HFFc6 (cell line): ENCODE data around the gene FARP1. TPM values are rescaled to one million over a fixed set of nuclear protein-coding genes. Genes with fewer than 3 reads are reported as not detected.

Source experiments
- DNase-seq: peaks from one replicate; pipeline ENCODE4 v3.0.0-alpha.2; 2018
- H3K27ac Mint-ChIP-seq: 2 replicates; pipeline ENCODE4 v1.8.0; 2020; ENCODE audit warnings: mild to moderate bottlenecking, mixed read lengths
- H3K27me3 Mint-ChIP-seq: 2 replicates; pipeline ENCODE4 v1.8.0; 2021; ENCODE audit warnings: mild to moderate bottlenecking, moderate library complexity, mixed read lengths; ENCODE audit not compliant: insufficient read depth
- H3K36me3 Mint-ChIP-seq: 2 replicates; pipeline ENCODE4 v1.8.0; 2021; ENCODE audit warnings: low read depth, mixed read lengths
- H3K4me1 Mint-ChIP-seq: 2 replicates; pipeline ENCODE4 v1.8.0; 2020; ENCODE audit warnings: low read depth, mixed read lengths
- H3K4me3 Mint-ChIP-seq: 2 replicates; pipeline ENCODE4 v1.8.0; 2020; ENCODE audit warnings: mild to moderate bottlenecking, moderate library complexity, mixed read lengths
- H3K9me3 Mint-ChIP-seq: 2 replicates; pipeline ENCODE4 v1.8.0; 2020; ENCODE audit warnings: mild to moderate bottlenecking, mixed read lengths
- CTCF ChIP-seq: fragments of 200-600 bp; sonication (generic); IDR thresholded peaks from 2 replicates; pipeline ENCODE4 v1.5.0; 2021; ENCODE audit warnings: antibody characterized with exemption, mild to moderate bottlenecking
- total RNA-seq, 6 experiments: library from RNA; stranded (reverse); fragmentation: NEBNext Ultra II Directional; extraction: Animal tissue kit (Norgen Biotek cat#: 25700); gene quantifications; 2 replicates in 1 of 6; 3 replicates in 5 of 6; pipeline ENCODE4 v1.2.3, GENCODE V29; 2021

Gene FARP1
- total RNA-seq, 6 experiments from 2014 or later, result 140 to 181 (median 150) TPM

GRCh38 chr13:98318263-98318878, 175.5 kb downstream of the FARP1 start:
- peaks cover 23% of the 10 kb centered on the region for H3K36me3 Mint-ChIP-seq
- H3K4me1 Mint-ChIP-seq, result peaks cover 16% of the 10 kb centered on the region
- no peak overlapping the region for H3K4me3 Mint-ChIP-seq
- peaks cover 1% of the 10 kb centered on the region; the same call in 1 of the 2 replicates for H3K27me3 Mint-ChIP-seq
- no peak for DNase-seq
- no peak for TF ChIP-seq CTCF
- no peaks in the 10 kb centered on the region for H3K9me3 Mint-ChIP-seq
- no peak overlapping the region for H3K27ac Mint-ChIP-seq

DNA sequence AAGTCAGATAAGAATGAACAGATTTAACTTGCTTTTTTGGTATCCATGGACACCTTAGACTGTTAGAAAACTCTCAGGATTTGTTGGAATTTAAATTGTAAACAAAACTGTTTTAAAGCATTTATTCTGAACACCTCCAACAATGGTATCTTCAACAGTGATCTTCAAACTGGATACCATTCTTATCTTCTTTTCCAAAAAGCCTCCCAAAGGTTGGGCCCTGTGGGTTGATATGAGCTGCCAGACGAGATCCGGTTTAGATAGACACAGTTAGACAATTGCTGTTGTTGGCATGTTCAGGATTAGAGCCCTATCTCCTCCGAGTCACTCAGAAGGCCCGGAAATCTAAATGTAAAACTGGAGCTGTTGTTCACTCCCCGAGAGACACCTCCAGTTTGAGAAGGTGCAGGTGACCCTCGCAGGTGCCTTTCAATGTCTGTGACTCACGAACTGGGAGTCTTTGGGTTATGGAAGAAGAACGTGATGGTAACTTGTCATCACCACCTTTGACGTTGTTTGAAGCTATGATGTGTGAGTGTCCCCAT, 177.7 kb downstream of the FARP1 start:
- no peak overlapping the region for H3K4me3 Mint-ChIP-seq
- TF ChIP-seq CTCF, result no peak
- peaks cover 34% of the 10 kb centered on the region for H3K4me1 Mint-ChIP-seq
- H3K27me3 Mint-ChIP-seq, result peaks cover 1% of the 10 kb centered on the region; the same call in 1 of the 2 replicates
- DNase-seq, result no peak
- no peak overlapping the region for H3K27ac Mint-ChIP-seq
- H3K36me3 Mint-ChIP-seq, result peaks cover 34% of the 10 kb centered on the region
- H3K9me3 Mint-ChIP-seq, result no peaks in the 10 kb centered on the region

DNA sequence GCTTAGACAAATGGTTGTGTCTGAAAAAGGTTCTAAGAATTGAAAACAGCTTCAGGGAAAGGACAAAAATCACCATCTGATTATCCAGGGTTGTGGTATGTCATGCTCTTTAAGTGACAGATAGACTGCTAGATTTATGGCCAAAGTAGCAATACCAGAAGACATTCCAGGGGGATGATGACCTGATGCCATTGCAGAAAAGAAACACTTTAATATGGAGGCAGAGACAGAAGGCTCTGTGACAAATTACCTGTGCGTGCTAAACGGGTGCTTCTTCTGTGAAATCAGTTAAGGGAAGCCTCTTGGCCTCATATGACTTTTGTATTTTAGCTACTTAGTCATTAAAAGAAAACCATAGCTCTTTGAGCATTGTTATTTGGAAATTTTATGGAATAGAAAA, 178.5 kb downstream of the FARP1 start:
- Mint-ChIP-seq H3K4me3 (no peak overlapping the region), H3K36me3 (peaks cover 30% of the 10 kb centered on the region), H3K4me1 (peaks cover 42% of the 10 kb centered on the region), H3K27ac (no peak overlapping the region), H3K9me3 (no peaks in the 10 kb centered on the region), H3K27me3 (peaks cover 1% of the 10 kb centered on the region)
- no peak for TF ChIP-seq CTCF
- DNase-seq, result no peak

DNA sequence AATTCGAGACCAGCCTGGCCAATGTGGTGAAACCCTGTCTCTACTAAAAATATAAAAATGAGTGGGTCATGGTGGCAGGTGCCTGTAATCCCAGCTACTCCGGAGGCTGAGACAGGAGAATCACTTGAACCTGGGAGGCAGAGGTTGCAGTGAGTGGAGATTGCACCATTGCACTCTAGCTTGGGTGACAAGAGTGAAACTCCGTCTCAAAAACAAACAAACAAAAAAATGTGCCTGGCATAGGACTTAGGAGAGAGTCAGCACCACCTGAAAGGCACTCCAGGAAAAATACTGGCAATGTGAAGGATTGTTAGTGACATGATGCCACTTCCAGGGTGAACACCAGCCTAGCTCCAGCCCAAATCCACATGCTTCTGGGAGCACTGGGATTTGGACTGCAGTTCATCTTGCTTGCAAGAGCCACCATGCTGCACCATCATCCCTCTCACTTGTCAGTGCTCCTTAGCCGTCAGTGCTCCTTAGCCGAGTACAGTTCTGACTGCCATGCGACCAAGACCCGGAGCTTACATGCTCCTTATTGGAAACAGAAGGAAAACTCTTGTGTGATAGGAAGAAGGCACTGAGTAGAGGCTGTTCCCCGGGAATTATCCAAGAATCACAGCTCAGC, 179.3 kb downstream of the FARP1 start:
- no peak for DNase-seq
- peaks cover 50% of the 10 kb centered on the region for H3K4me1 Mint-ChIP-seq
- no peak overlapping the region for H3K4me3 Mint-ChIP-seq
- no peaks in the 10 kb centered on the region for H3K9me3 Mint-ChIP-seq
- H3K36me3 Mint-ChIP-seq, result peaks cover 30% of the 10 kb centered on the region
- no peak for TF ChIP-seq CTCF
- H3K27me3 Mint-ChIP-seq, result peaks cover 1% of the 10 kb centered on the region
- no peak overlapping the region for H3K27ac Mint-ChIP-seq

DNA sequence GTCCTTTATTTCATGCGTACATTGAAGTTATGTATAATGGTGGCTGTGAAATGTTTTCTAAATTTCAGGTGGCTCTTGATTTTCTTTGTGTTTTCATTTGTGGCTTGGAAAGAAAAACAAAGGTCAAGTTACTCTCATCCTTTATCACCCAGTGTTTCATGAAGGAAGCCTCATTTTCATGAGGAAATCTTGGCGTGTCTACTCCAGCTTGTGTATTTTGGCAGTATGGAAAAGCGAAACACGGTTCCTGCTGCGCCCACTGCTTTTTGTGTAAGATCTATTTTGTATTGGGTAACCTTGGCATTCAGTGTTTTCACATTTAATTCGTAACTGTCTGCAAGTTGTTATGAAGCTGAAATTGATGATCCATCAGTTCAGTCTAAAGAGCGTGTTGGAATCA, 181.2 kb downstream of the FARP1 start:
- H3K4me3 Mint-ChIP-seq, result no peak overlapping the region
- peaks cover 29% of the 10 kb centered on the region for H3K36me3 Mint-ChIP-seq
- H3K27me3 Mint-ChIP-seq, result no peaks in the 10 kb centered on the region; the same call in 1 of the 2 replicates
- no peak overlapping the region for H3K27ac Mint-ChIP-seq
- peaks cover 65% of the 10 kb centered on the region for H3K4me1 Mint-ChIP-seq
- H3K9me3 Mint-ChIP-seq, result no peaks in the 10 kb centered on the region
- DNase-seq, result no peak
- no peak for TF ChIP-seq CTCF
